ENCODE results near the gene CGB2. TPM values are rescaled to one million over a fixed set of nuclear protein-coding genes. Genes with fewer than 3 reads are reported as not detected.
"Not testable (repeated sequence)": the region's sequence is repeated elsewhere in the genome, so short reads cannot be mapped to it uniquely, and the experiment has no call there.

The CGB2 gene
- total RNA-seq, 2 donors from 2014 or later, result not detected

DNA sequence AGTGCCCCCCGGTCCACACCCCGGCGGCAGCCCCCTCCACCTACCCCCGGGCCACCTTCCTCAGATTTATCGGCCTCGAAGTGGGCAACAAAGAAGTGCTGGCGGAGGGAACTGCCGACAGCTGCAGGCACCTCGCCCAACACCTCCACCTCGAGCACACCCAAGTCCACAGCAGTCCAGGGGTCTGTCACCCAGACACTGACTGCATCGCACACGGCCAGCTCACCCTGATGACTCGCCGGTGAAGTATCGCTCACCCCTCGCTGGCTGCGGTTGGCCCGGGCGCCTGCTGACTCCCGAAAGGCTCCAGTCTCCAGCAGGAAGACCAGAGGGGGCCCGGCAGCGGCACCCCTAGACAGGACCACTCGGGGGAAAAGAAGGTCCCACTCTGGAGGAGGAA is 6.1 kb upstream of the CGB2 start:
- DNase-seq (ENCODE audit: low spot score); intact Hi-C loops (cut with DNase I): not testable (repeated sequence)

GRCh38 chr19:49028686-49029085 is 3.0 kb upstream of the CGB2 start:
- DNase-seq (ENCODE audit: low spot score); intact Hi-C loops (cut with DNase I): not testable (repeated sequence)

- DNase-seq (ENCODE audit: low spot score); intact Hi-C loops (cut with DNase I): not testable (repeated sequence)
These were observed 1.9 kb upstream of the CGB2 start for GRCh38 chr19:49029749-49030148.

DNA sequence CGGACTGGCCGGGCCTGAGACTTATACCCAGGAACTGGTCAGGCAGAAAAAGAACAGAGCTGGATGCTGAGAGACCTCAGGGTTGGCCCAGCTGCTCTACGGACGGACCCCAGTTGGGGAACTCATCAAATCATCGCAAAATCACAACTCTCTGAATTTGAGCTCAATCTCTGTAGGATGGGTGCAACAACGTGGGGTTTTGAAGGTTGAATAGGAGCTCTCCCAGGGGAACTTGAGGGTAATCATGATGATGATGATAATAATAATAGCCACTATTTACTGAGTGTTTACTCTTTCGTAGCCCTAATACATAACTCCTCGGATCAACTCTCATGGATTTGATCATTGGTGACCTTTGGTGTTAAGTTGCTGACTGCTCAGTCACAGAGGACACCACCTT is 1.4 kb upstream of the CGB2 start:
- intact Hi-C loops (cut with DNase I), result not testable (repeated sequence)

DNA sequence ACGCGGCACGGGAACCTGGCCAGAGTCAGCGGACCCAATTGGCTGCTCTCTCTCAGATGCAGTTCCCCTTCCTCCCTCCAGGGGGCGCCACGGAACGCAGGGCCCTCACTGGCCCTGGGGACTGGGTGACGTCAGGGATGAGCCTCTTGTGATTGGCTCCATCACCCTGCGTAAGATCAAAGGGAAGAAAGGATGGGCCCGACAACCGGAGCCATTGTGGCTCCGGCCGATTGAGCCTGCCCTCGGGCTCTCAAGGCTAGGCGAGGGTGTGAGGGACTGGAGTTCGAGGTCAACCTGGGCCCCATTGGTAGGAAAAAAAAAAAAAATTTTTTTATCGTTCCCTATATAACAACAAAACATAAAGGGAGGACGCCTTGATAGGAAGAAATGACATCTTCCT is 5.1 kb downstream of the CGB2 start, which contains the start of gene CGB1:
CGB1 (minus strand) TSS at position 81 of the 400 bp plus-strand sequence. CDS start 184 bp downstream, outside the sequence.
- intact Hi-C loops (cut with DNase I); DNase-seq (ENCODE audit: low spot score): not testable (repeated sequence)

More for the DNA sequence above, 1.4 kb upstream of the CGB2 start:
- DNase-seq (ENCODE audit: low spot score), result not testable (repeated sequence)

- DNase-seq (ENCODE audit: low spot score); intact Hi-C loops (cut with DNase I): not testable (repeated sequence)
These were observed 6.4 kb downstream of the CGB2 start for GRCh38 chr19:49038111-49038510.

DNA sequence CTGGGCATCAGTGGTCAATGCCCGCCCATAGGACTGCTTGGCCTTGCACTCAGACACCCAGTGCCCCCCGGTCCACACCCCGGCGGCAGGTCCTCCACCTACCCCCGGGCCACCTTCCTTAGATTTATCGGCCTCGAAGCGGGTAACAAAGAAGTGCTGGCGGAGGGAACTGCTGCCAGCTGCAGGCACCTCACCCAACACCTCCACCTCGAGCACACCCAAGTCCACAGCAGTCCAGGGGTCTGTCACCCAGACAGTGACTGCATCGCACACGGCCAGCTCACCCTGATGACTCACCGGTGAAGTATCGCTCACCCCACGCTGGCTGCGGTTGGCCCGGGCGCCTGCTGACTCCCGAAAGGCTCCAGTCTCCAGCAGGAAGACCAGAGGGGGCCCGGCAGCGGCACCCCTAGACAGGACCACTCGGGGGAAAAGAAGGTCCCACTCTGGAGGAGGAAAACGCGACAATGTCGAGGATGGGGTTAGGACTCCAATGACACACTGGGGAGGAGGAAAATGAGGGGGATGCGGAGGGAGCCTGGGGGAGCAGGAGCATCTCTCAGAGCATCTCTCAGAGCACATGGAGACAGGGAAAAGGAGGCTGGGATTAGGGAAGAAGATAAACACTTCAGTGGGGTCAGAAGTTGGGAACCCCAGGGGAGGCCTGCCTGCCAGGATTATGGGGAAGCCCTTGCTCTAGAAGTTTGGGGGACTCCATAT is 7.0 kb downstream of the CGB2 start:
- DNase-seq (ENCODE audit: low spot score); intact Hi-C loops (cut with DNase I): not testable (repeated sequence)

DNA sequence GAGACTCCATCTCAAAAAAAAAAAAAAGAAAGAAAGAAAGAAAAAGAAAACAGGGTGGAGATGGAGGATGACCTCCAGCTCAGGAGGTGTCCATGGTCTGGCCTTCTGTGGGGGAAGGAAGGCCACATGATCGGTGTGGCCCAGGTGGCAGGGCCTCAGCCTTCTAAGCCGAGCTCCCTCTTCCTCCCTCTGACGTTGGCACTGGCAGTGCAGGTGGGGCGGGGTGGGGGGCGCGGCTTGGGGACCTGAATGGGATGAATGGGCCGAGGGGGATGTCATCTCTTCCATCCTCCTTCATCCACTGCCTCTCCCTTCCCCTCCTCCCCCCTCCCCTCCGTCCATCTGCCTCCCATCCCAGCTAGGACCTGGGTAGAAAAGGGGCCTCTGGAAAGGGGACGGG is 8.0 kb downstream of the CGB2 start:
- DNase-seq (ENCODE audit: low spot score); intact Hi-C loops (cut with DNase I): not testable (repeated sequence)

DNA sequence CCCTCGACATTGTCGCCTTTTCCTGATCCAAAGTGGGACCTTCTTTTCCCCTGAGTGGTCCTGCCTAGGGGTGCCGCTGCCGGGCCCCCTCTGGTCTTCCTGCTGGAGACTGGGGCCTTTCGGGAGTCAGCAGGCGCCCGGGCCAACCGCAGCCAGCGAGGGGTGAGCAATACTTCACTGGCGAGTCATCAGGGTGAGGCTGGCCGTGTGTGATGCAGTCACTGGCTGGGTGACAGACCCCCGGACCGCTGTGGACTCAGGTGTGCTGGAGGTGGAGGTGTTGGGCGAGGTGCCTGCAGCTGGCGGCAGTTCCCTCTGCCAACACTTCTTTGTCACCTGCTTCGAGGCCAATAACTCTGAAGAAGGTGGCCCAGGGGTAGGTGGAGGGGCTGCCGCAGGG is 10.5 kb downstream of the CGB2 start:
- DNase-seq (ENCODE audit: low spot score), result no peak
- intact Hi-C loops (cut with DNase I), result no loop called here

DNA sequence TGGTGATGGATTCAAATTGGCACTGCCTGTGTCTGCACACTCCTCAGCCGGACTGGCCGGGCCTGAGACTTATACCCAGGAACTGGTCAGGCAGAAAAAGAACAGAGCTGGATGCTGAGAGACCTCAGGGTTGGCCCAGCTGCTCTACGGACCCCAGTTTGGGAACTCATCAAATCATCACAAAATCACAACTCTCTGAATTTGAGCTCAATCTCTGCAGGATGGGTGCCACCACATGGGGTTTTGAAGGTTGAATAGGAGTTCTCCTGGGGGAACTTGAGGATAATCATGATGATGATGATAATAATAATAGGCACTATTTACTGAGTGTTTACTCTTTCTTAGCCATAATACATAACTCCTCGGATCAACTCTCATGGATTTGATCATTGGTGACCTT is 11.0 kb downstream of the CGB2 start:
- intact Hi-C loops (cut with DNase I); DNase-seq (ENCODE audit: low spot score): not testable (repeated sequence)

- not testable (repeated sequence) for DNase-seq (ENCODE audit: low spot score)
These were observed 11.9 kb downstream of the CGB2 start, which contains the start of gene CGB5 for GRCh38 chr19:49043548-49043947. CGB5 (plus strand) TSS chr19:49043848; CDS start chr19:49044210, 362 bp downstream.

DNA sequence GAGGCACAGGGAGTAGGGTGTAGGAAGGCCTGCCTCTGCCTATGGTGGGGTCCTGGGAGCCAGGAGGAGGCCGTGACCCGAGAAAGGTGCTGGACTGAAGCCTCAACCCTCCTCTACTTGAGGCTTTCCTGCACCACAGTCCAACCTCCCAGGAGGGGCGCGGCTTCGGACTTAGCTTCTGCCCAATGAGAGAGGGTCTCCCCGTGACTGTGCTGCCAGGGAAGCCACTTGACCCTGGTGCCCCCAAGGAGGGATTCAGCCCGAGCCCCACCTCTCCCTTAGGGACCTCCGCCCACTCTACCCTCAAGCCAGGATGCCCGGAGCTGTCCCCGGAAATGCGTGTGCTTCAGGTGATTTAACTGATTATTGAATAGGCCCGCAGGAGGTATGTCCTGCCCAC is 17.3 kb downstream of the CGB2 start, which contains the start of gene CGB8:
CGB8 (minus strand) TSS at position 101 of the 400 bp plus-strand sequence. CDS start 372 bp downstream, outside the sequence.
- DNase-seq (ENCODE audit: low spot score); intact Hi-C loops (cut with DNase I): not testable (repeated sequence)

More at GRCh38 chr19:49043548-49043947, 11.9 kb downstream of the CGB2 start, which contains the start of gene CGB5:
- intact Hi-C loops (cut with DNase I), result not testable (repeated sequence)

GRCh38 chr19:49049834-49050233 is 18.1 kb downstream of the CGB2 start:
- DNase-seq (ENCODE audit: low spot score); intact Hi-C loops (cut with DNase I): not testable (repeated sequence)

DNA sequence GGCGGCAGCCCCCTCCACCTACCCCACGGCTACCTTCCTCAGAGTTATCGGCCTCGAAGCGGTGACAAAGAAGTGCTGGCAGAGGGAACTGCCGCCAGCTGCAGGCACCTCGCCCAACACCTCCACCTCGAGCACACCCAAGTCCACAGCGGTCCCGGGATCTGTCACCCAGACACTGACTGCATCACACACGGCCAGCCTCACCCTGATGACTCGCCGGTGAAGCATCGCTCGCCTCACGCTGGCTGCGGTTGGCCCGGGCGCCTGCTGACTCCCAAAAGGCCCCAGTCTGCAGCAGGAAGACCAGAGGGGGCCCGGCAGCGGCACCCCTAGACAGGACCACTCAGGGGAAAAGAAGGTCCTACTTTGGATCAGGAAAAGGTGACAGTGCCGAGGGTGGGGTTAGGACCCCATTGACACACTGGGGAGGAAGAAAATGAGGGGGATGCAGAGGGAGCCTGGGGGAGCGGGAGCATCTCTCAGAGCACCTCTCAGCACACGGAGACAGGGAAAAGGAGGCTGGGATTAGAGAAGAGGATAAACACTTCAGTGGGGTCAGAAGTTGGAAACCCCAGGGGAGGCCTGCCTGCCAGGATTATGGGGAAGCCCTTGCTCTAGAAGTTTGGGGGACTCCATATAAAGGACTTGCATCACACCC is 18.8 kb downstream of the CGB2 start:
- intact Hi-C loops (cut with DNase I), result not testable (repeated sequence)

DNA sequence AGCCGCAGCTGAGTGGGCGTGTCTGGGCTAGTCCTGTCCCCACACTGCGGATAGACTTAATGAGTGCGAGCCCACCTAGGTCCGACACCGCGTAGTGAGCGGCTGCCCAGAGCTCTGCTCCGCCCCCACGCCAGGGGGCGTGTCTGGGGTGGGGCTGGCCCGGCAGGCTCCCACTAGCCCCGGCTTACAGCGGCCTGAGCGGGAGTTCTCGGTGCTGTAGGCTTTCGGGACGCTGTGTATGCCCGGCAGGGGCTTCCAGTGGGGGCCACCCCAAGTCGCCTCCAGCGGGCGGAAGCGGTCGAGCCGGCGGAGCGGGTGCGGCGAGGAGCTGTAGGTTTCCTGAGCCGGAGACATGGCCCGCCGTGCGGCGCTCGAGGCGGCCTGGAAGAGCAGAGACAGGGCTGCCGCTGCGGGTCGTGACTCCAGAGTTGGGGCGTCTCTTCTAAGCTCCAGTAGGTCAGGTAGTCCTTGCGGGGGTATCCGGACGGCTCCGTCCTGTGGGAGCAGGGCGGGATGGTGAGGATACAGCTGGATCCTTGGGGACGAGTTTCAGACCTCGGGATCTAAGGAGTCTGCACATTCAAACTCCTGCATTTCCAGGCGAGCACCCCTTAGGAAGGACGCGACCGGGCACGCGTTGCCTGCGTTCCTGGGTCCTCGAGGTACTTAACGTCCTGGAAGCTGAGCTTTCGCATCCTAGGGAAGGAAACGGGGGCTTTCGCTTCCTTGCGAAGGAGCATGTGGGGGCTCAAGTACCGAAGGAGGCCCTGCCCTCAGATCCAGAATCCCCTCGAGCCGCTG is 24.6 kb downstream of the CGB2 start:
- no peak for DNase-seq (ENCODE audit: low spot score)

More for the DNA sequence above, 18.8 kb downstream of the CGB2 start:
- DNase-seq (ENCODE audit: low spot score), result not testable (repeated sequence)

GRCh38 chr19:49056902-49057596 is 25.4 kb downstream of the CGB2 start:
- intact Hi-C loops (cut with DNase I); DNase-seq (ENCODE audit: low spot score): not testable (repeated sequence)

More for the DNA sequence above, 24.6 kb downstream of the CGB2 start:
- intact Hi-C loops (cut with DNase I), result no loop called here

DNA sequence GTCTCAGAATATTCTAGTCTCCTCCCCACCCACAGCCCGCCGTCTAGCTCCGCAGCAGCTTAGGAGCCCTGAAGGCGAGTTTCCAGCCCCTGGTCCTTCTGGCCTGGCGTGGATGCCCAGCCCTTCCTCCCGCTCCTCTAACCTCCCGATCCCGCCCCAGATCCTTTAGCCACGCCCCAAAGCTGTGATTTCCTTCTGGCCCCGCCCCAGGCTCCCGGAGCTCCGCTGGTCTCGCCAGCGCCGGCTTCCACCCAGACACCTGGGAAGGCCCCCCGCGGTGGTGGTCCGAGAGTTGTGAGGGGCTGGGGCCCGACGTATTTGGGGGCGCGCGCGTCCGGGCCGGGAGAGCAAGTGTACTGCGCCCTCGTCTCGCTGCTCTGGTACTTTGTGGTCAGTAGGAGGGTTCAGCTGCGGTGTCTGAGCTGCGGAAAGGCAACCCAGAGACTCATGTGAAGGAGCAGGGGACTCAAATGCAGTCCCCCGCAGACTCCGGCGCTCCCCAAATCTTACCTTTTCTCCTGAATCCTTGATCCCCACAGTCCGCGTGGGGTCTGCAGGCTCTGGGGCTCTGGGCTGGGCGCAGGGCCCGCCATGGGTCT is 26.0 kb downstream of the CGB2 start, which contains the start of gene CGB7:
CGB7 (minus strand) TSS at position 114 of the 599 bp plus-strand sequence. CDS start 2,374 bp downstream, outside the sequence.
- intact Hi-C loops (cut with DNase I), result no loop called here
- DNase-seq (ENCODE audit: low spot score), result peak; percentile 87

GRCh38 chr19:49058562-49058961 is 26.9 kb downstream of the CGB2 start:
- no peak for DNase-seq (ENCODE audit: low spot score)
- intact Hi-C loops (cut with DNase I), result no loop called here
